ENCODE data around the gene ARSB.
"Not testable (repeated sequence)": the region's sequence is repeated elsewhere in the genome, so short reads cannot be mapped to it uniquely, and the experiment has no call there.

ARSB gene

GRCh38 chr5:78895616-78896015 is 89.5 kb downstream of the ARSB start:
- no peak for DNase-seq

DNA sequence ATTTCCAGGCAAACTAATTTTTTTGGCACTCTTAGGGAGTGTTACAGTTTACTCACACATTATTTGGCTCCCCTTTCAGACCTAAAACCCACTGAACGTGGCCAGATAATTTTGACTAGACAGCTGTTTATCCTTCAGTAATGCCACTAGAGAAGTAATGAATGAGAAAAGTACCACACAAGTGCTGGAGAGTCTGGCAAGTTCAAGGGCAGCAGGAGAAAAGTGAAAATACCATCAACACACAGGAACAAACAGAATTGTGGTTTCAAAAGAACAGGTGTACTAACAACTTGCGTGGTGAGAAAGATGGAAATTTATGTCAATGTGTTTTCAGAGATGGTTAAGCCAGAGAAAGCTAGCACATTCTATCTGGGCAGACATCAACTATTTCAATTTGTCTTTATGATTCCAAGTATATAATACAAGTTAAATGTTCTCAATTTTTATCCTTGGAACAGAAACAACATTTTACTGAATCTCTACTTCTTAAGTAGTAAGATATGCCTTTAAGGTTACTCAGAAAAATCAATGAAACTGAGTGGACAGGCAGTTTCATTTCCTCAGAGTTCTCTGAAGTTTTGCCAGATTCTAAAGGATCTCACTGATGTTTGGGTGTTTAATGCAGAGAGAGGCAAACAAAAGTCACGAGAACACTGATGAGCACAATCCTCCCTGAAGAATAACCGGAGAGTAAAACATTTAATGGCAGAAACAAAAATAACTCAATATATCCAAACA is 91.0 kb downstream of the ARSB start:
- no peak for DNase-seq

GRCh38 chr5:78890667-78891379 is 94.3 kb downstream of the ARSB start:
- no peak for DNase-seq

DNA sequence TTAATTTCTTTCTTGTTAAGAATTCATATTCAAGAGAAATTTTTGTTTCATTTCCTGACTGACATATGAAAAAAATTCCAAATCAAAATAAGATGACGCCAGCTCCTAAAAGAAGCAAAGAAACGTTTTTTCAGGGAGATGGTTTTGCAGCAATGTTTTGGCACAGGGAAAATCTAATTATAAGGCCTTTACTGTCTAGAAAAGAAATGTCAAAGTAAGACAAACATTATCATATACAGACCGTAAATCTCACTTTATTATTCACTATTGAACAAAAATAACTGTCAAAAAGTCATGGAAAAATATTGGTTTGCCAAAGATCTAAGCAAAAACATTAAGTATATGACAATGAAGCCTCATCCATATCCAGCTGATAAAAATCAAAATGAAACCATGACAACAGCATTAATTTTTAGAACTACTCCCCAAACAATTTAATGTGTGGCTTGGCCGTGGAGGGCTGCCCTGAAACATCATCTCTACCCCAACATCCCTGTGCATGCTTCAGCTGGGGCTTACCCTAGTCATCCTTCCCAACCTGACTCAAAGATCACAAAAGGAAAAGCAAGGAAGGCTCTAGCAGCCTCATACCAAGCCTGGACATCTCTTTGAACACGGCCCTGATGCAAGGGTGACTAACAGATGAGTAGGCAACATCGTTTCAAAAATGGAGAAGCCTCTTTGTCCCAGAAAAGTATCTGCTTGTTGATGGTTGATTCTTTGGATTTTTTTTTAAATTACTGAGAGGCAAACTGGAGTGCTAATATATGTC is 95.6 kb downstream of the ARSB start:
- no peak for DNase-seq

GRCh38 chr5:78888580-78889368 is 96.3 kb downstream of the ARSB start:
- DNase-seq: no peak

- DNase-seq: no peak
Measured at GRCh38 chr5:78887384-78888118, 97.6 kb downstream of the ARSB start.

- DNase-seq: no peak
Measured at GRCh38 chr5:78886341-78887230, 98.5 kb downstream of the ARSB start.

- DNase-seq: no peak
Measured at GRCh38 chr5:78881884-78882283, 103.2 kb downstream of the ARSB start.

DNA sequence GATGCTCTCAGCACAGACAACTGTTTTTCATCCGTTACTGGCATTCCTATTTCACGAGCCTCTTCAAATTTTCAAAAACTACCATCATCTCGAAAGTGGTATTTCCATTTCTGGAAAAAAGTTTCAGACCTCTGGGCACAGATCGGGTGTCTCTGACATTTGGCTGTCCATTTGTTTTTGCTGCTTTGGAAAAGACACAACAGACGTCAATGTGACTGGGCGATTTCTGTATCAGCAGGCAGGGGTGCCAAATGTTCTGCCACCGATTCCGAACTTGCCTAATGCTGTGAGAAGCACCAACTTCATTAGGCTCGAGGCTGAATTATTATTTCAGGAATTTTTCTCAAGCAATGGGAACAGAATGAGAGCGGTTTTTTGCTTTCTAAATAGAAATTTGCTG is 105.6 kb downstream of the ARSB start:
- DNase-seq: no peak

DNA sequence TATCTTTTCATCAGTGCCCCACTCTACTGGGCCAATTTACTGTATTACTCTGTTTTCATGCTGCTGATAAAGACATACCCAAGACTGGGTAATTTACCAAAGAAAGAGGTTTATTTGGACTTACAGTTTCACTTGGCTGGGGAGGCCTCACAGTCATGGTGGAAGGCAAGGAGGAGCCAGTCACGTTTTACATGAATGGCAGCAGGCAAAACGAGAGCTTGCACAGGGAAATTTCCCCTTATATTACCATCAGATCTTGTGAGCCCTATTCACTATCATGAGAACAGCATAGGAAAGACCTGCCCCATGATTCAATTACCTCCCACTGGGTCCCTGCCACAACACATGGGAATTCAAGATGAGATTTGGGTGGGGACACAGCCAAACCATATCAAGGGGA is 119.0 kb downstream of the ARSB start:
- not testable (repeated sequence) for DNase-seq

- no peak for DNase-seq
Measured at GRCh38 chr5:78858364-78858763, 126.7 kb downstream of the ARSB start.

DNA sequence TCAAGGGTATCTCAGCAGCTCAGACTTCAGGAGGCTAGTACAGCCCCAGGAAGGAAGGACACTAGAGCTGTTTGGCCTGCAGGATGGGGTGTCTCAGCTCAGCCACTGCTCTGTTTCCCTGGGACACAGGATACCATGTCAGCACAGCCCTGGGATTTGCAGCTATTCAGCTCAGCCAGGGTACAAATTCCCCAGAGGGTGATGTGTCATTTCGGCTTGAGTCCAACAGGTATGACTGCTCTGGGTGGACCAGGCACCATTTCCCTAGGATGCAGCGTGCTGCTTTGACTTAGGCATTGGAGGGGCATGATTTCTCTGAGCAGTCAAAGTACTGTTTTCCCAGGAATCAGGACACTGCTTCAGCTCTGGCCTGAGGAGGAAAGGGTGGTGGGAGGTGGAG is 130.1 kb downstream of the ARSB start:
- DNase-seq: no peak

- DNase-seq: not testable (repeated sequence)
Measured at GRCh38 chr5:78851891-78852290, 133.2 kb downstream of the ARSB start.

DNA sequence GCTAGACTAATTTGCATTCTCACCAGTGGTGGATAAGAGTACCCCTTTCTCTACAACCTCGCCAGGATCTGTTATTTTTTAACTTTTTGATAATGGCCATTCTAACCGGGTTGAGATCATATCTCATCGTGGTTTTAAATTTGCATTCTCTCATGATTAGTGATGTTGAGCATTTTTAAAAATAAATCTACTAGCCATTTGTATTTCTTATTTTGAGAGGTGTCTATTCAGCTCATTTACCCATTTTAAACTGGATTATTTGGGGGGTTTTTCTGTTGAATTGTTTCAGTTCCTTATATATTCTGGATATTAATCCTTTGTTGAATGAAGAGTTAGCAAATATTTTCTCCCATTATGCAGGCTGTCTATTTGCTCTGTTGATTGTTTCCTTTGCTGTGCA is 139.6 kb downstream of the ARSB start:
- DNase-seq: no peak

DNA sequence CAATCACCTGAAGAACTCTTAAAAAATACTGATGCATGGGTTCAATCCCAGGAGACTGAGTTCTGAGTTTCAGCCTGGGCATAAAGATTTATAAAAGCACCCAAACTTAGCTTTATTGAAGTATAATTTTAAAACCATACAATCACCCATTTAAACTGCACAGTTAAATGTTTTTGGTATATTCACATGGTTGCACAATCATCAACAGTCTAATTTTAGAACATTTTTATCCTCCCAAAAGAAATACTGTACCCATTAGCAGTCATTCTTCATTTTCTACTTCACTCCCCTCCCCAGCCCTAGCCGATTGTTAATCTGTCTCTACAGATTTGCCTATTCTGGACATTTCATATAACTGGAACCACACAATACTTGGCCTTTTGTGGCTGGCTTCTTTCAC is 141.7 kb downstream of the ARSB start:
- DNase-seq: no peak

- no peak for DNase-seq
Measured at GRCh38 chr5:78841767-78842166, 143.3 kb downstream of the ARSB start.

- no peak for DNase-seq
Measured at GRCh38 chr5:78838753-78839152, 146.4 kb downstream of the ARSB start.

DNA sequence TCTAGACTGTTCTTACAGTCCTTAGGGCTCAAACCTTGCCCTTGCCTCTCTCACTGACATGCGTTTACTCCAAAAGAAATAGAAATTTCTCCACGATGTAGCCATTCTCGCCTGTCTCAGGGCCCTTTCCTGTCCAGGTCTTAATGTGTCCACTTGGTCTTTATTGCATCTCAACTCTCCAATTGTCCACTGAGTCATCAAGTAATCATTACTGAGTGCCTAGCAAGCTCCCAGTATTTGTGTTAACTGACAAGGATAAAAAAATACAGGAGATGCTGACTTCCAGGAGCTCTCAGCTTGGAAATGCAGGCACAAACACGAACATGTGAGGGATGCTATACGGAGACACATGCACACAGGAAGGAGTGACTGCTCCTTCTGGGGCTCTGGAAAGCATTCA is 147.3 kb downstream of the ARSB start:
- DNase-seq: no peak

- no peak for DNase-seq
Measured at GRCh38 chr5:78835176-78835575, 149.9 kb downstream of the ARSB start.

DNA sequence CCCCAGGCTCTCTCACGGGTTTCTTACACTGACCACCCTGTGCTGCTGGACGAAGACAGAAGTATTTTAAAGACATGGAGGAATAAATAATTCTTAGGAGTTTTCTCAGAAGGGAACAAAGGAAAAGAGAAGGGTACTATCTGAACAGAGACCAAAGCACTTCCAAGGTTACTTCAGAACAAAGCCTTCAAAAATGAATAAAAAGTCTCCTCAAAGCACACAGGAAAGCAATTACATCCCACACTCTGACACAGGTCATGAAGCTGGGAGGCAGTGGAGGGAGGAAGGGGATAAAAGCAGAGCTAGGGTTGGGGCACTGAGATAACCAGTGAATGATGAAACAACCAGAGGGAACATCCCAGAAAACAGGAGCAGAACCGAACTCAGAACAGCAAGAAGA is 151.8 kb downstream of the ARSB start:
- DNase-seq: no peak

DNA sequence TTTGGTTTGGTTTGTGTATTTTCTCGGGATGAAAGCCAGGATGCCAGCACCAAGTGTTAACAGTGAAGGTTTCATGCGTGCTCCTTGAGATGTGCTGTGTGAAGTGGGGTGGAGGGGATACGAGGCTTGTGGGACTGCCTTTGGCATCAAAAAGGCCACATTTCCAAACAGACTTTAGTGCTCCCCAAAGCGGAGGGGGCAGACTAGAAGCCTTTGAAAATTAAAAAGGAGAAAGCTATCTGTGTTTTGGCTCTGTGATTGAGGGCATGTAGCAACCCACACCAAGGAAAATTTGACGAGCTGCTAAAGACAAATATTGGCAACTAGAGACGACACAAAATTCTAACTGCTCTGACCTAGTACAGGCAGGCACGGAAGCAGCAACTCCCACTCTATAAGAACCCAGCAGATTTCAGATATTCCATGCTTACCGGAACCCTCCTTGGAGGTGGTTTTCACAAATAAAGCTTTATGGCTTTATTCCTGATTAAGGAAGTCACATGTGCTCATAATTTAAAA is 154.5 kb downstream of the ARSB start:
- DNase-seq: no peak
